Neural crest cell (in vitro differentiated cells): Measurements from ENCODE around the gene PCDHB2. TPM values are rescaled to one million over a fixed set of nuclear protein-coding genes. Genes with fewer than 3 reads are reported as not detected.

Source experiments
- DNase-seq: peaks from one replicate; pipeline ENCODE4 v3.0.0; 2021; ENCODE audit warnings: low read depth, mixed read lengths, low spot score
- H3K27ac Mint-ChIP-seq: one replicate; pipeline ENCODE4 v1.8.0; 2021; ENCODE audit warnings: mild to moderate bottlenecking, mixed read lengths; ENCODE audit not compliant: unreplicated experiment
- H3K27me3 Mint-ChIP-seq: 2 replicates; pipeline ENCODE4 v1.8.0; 2021; ENCODE audit warnings: low read depth, mild to moderate bottlenecking, mixed read lengths
- H3K36me3 Mint-ChIP-seq: 2 replicates; pipeline ENCODE4 v1.8.0; 2021; ENCODE audit warnings: low read depth, mild to moderate bottlenecking, mixed read lengths
- H3K4me1 Mint-ChIP-seq: 2 replicates; pipeline ENCODE4 v1.8.0; 2021; ENCODE audit warnings: mixed read lengths
- H3K4me3 Mint-ChIP-seq: one replicate; pipeline ENCODE4 v1.8.0; 2021; ENCODE audit warnings: mild to moderate bottlenecking, mixed read lengths
- H3K9me3 Mint-ChIP-seq: 2 replicates; pipeline ENCODE4 v1.8.0; 2021; ENCODE audit warnings: mixed read lengths
- CTCF ChIP-seq: fragments of 200-600 bp; sonication (generic); conservative IDR thresholded peaks from 2 replicates; pipeline ENCODE4 v1.5.0; 2021; ENCODE audit warnings: antibody characterized with exemption, mild to moderate bottlenecking
- long read RNA-seq: library from polyadenylated mRNA; unstranded; transcript quantifications from one replicate; pipeline ENCODE4 v2.0.0, GENCODE V29; 2020
- total RNA-seq: library from RNA; stranded (reverse); gene quantifications from 2 replicates; pipeline ENCODE4 v1.2.1, GENCODE V29; 2021

PCDHB2 gene
- total RNA-seq: 52.6 and 57.8 TPM in 2 replicates
- long read RNA-seq, full-length matches to known transcripts: 46 of 51 reads
- long read RNA-seq, partial matches to known transcripts: 0 of 51 reads
- long read RNA-seq, other reads (novel, unspliced or antisense): 5 of 51 reads

GRCh38 chr5:141094481-141095262 lies at the start of gene PCDHB2:
Gene PCDHB2 (plus strand): TSS chr5:141094615. CDS start chr5:141094791, 176 bp downstream.
- Mint-ChIP-seq H3K9me3 (peaks cover 14% of the 10 kb centered on the region), H3K4me1 (peaks cover 15% of the 10 kb centered on the region)

GRCh38 chr5:141050622-141051520 lies 43.5 kb upstream of the PCDHB2 start, which contains the start of gene PCDHB1:
Gene PCDHB1 (plus strand): TSS chr5:141051374. CDS start chr5:141051471, 97 bp downstream.
- no peaks in the 10 kb centered on the region for H3K36me3 Mint-ChIP-seq
- peak within 1 kb of the TSS; percentile 2 for H3K27ac Mint-ChIP-seq
- TF ChIP-seq CTCF: no peak
- peaks cover 14% of the 10 kb centered on the region for H3K4me1 Mint-ChIP-seq
- H3K4me3 Mint-ChIP-seq: peak within 1 kb of the TSS; percentile 90
- no peak for DNase-seq
- peaks cover 37% of the 10 kb centered on the region for H3K27me3 Mint-ChIP-seq
- peaks cover 4% of the 10 kb centered on the region for H3K9me3 Mint-ChIP-seq

More at GRCh38 chr5:141094481-141095262, at the start of gene PCDHB2:
- H3K27ac Mint-ChIP-seq: peak within 1 kb of the TSS; percentile 99
- peak; percentile 69 for DNase-seq
- H3K27me3 Mint-ChIP-seq: peaks cover 3% of the 10 kb centered on the region
- TF ChIP-seq CTCF: peak; percentile 89
- peaks cover 46% of the 10 kb centered on the region for H3K36me3 Mint-ChIP-seq
- peak within 1 kb of the TSS; percentile 93 for H3K4me3 Mint-ChIP-seq

GRCh38 chr5:141051521-141051866 lies 42.9 kb upstream of the PCDHB2 start:
- Mint-ChIP-seq H3K27ac (peak overlapping the region; percentile 2), H3K4me1 (peaks cover 14% of the 10 kb centered on the region), H3K36me3 (no peaks in the 10 kb centered on the region), H3K27me3 (peaks cover 33% of the 10 kb centered on the region), H3K4me3 (peak overlapping the region; percentile 90), H3K9me3 (peaks cover 4% of the 10 kb centered on the region)
- TF ChIP-seq CTCF: no peak
- peak; percentile 12 for DNase-seq

GRCh38 chr5:141077826-141078225 lies 16.6 kb upstream of the PCDHB2 start:
- no peak for TF ChIP-seq CTCF
- Mint-ChIP-seq H3K4me3 (no peak overlapping the region), H3K9me3 (peaks cover 2% of the 10 kb centered on the region), H3K27me3 (no peaks in the 10 kb centered on the region), H3K27ac (no peak overlapping the region), H3K36me3 (no peaks in the 10 kb centered on the region), H3K4me1 (no peaks in the 10 kb centered on the region)
- DNase-seq: no peak

- Mint-ChIP-seq H3K36me3 (peaks cover 3% of the 10 kb centered on the region), H3K9me3 (peaks cover 11% of the 10 kb centered on the region), H3K4me1 (peaks cover 4% of the 10 kb centered on the region), H3K4me3 (no peak overlapping the region), H3K27ac (no peak overlapping the region), H3K27me3 (peaks cover 1% of the 10 kb centered on the region)
- DNase-seq: no peak
- no peak for TF ChIP-seq CTCF
Measured at GRCh38 chr5:141082228-141082627, 12.2 kb upstream of the PCDHB2 start.
